NCI-H526 (cell line): ENCODE measurements around the gene COA1.
"Not testable (repeated sequence)": the region's sequence is repeated elsewhere in the genome, so short reads cannot be mapped to it uniquely, and the experiment has no call there.

Experiments used
- DNase-seq, 2 experiments: peaks; one replicate each; lab custom pipeline; 2025; lab: John Stamatoyannopoulos, UW

The COA1 gene

GRCh38 chr7:43758029-43758821, 28.9 kb upstream of the COA1 start, which contains the start of gene BLVRA:
TSS of gene BLVRA (plus strand) at chr7:43758680. CDS start at chr7:43771159, 12,479 bp downstream.
- DNase-seq = peak in 1 of 2 experiments; percentile 82

- no peak for DNase-seq
Measured at GRCh38 chr7:43757073-43757720, 27.9 kb upstream of the COA1 start.

- DNase-seq = no peak
Measured at GRCh38 chr7:43756368-43757072, 27.2 kb upstream of the COA1 start.

DNA sequence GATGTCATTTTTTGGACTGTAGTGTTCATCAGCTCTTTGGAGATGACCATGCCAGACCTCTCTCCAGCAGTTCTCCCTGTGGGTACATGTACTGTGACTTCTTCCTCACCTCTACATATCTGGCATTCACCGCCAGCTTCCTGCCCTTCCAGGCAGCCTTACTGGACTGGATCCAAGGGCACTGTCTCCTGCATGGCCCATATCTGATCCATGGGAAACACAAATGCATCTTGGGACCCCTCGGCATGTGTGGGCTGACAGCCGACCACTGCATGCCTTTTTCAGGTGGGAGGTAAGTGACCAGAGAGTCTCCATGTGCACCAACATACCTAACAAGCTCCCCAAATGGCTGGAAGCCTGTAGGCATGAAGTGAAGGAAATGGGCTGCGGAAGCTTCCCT, 25.3 kb upstream of the COA1 start:
- DNase-seq = no peak

GRCh38 chr7:43753843-43754242, 24.5 kb upstream of the COA1 start:
- DNase-seq = no peak

- DNase-seq = no peak
Measured at GRCh38 chr7:43753271-43753810, 24.0 kb upstream of the COA1 start.

DNA sequence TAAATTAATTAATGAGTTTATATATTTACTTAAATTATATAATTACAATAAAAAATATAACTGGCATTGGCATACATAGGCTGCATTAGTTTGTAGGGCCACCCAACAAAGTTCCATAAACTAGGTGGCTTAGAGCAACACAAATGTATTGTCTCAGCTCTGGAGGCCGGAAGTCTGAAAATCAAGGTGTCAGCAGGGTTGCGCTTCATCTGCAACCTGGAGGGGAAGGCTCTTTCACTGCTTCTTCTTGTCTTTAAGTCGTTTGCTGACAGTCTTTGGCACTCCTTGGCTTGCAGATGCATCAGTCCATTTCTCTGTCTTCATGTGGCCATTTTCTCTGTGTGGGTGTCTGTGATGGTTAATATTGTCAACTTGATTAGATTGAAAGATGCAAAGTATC, 23.1 kb upstream of the COA1 start:
- no peak for DNase-seq

- DNase-seq = no peak
Measured at GRCh38 chr7:43750016-43750887, 20.9 kb upstream of the COA1 start.

DNA sequence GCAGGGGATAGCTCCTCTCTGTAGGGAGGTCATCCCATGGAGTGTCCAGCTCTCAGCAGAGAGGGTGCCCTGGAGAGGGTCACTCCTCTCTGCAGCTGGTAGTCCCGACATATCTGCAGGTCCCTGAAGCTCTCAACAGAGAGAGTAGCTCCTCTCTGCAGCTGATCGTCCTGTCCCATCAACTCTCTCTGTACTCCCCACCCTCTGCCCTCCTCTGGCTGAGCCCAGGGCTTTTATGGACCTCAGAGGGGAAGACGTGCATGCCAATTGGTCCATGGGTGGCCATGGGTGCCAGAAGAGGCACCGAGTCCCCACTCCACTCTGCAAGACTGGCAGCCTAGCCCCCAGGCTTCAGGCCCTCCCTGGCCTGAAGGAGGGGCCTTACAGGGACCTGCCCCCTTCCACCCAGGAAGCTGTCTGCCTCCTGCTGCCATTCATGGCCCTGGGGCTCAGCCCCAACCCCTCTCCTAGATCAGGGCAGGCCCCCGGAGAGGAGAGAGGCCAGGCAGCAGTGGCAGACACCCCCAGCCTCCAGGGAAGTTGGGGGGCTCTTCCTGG, 20.1 kb upstream of the COA1 start:
- DNase-seq = no peak

DNA sequence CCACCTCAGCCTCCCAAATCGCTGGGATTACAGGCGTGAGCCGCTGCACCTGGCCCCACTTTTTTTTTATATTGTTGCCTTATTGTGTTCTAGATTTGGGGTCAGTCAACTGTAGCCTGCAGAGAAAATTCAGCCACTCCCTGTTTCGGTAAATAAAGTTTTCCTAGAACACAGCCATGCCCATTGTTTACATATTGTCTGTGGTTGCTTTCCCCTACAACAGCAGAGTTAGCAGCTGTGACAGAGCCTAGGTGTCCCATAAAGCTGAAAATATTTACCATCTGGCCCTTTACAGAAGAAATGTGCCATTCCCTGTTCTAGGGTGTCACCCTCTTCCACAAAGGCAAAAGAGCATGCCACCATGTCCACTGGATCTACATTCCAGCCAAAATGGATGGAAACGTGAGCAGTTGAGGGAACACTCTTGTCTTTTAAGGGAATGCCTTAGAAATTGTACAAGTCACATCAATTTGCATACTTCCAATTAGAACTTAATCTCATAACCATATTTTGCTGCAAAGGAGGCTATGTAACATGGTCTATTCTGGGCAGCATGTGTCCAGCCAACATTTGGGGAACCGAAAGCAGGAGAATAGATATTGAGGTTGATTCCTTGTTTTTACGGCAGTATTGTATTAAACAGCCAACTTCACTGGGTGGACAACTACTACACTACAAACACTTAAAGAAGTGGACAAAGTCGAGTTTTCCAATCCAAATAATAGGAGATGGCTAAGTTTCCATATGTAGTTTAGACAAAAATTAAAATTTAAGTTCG, 18.2 kb upstream of the COA1 start:
- peak; percentile 13 to 35 for DNase-seq

GRCh38 chr7:43742692-43743091, 13.4 kb upstream of the COA1 start:
- DNase-seq = no peak

GRCh38 chr7:43737467-43738127, 8.3 kb upstream of the COA1 start:
- no peak for DNase-seq

DNA sequence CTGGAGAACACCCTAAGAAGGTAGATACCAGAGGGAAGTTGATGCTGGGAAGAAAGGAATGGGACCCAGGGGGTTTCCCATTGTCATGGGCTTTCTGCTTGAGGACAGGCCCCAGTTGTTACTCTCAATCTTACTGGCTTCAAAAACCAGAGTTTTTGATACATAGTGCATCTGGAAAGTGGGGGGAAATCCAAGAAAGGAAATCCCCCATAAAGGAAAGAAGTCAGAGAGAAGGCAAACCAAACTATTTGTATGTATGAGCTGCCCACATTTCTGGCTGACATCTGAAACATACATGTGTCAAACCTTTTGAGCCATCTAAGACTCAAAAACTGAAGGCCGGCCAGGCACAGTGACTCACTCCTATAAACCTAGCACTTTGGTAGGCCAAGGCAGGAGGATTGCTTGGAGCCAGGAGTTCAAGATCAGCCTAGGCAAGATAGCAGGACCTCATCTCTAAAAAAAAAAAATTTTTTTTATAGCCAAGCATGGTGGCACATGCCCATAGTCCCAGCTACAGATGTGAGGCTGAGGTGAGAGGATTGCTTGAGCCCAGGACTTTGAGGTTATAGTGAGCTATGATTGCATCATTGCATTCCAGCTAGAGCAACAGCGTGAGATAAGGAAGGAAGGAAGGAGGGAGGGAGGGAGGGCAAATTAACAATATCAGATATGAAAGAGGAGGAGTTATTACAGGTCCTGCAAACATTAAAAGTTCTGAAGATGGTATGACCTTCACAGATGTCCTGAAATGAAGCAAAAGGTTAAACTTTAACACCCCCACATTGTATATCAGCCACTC, 6.7 kb upstream of the COA1 start:
- no peak for DNase-seq

DNA sequence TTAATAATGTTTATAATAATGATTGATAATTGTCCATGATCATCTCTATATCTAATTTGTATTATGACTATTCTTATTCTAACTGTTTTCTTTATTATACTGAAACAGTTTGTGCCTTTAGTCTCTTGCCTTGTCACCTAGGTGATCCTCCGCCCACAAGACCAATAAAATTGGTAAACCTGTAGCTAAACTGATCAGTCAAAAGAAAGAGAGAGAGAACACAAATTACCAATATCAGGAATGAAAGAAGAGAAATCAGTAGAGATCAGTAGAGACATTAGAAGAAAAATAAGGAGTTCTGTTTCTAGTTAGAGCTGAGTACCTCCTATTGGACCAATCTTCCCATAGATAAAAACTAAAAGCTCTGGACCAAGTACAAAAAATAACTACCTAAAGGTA, 6.1 kb upstream of the COA1 start:
- no peak for DNase-seq

- DNase-seq = not testable (repeated sequence)
Measured at GRCh38 chr7:43734575-43735332, 5.4 kb upstream of the COA1 start.

- not testable (repeated sequence) for DNase-seq
Measured at GRCh38 chr7:43731494-43731893, 2.2 kb upstream of the COA1 start.

DNA sequence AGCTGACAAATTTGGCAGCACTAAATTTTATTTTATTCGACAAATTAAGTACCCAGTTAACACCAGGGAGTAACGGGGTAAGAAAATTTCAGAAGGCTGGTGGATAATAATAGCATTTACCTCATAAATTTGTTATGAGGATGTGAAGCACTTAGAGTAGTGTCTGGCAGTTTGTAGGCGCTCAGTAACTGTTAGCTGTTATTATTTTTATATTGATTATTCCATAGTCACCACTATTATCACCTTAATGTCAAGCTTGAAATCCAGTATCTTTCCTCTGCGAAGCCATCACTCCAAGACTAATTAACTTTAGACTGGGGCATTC, 563 bp upstream of the COA1 start:
- no peak for DNase-seq

DNA sequence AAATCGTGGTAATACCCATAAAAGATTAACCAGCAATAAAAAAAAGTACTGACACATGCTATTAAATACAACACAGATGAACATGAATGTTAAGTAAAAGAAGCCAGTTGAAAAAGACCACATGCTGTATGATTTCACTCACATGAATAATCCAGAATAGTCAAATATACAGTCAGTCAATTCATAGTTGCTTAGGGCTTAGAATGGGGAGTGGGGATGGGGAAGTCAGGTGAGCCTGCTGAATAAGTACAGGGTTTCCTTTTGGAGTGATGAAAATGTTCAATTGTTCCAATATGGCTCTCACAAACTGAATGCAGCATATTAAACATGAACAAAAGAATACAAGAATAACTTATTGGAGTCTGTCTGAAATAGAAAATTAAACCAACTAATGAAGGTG, 1.8 kb downstream of the COA1 start:
- DNase-seq = no peak

DNA sequence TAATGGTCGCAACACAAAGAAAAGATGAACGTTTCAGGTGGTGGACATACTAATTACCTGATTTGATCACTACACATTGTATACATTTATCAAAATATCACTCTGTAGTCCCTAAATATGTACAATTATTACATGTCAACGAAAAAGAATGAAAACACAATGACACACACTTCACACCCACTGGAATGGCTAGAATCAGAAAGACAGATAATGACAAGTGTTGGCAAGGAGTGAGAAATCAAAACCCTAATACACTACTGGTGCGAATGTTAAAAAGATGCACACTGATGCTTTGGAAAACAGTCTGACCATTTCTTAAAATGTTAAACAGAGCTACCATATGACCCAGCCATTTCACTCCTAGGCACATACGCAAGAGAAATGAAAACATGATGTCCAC, 2.3 kb downstream of the COA1 start:
- no peak for DNase-seq
